Measurements from ENCODE around the gene FGFR2.

The FGFR2 gene

GRCh38 chr10:121493521-121493920, 104.7 kb downstream of the FGFR2 start:
- DNase-seq (ENCODE audit: low read depth), result no peak

- no peak for DNase-seq (ENCODE audit: low read depth)
These were observed 107.2 kb downstream of the FGFR2 start for GRCh38 chr10:121490871-121491519.

GRCh38 chr10:121485436-121486139, 112.7 kb downstream of the FGFR2 start:
- no peak for DNase-seq (ENCODE audit: low read depth)

GRCh38 chr10:121484816-121485215, 113.4 kb downstream of the FGFR2 start:
- DNase-seq (ENCODE audit: low read depth), result no peak

GRCh38 chr10:121484401-121484800, 113.8 kb downstream of the FGFR2 start:
- no peak for DNase-seq (ENCODE audit: low read depth)

- no peak for DNase-seq (ENCODE audit: low read depth)
These were observed 117.1 kb downstream of the FGFR2 start for GRCh38 chr10:121481180-121481579.

GRCh38 chr10:121478556-121478955, 119.7 kb downstream of the FGFR2 start:
- no peak for DNase-seq (ENCODE audit: low read depth)

- DNase-seq (ENCODE audit: low read depth), result no peak
These were observed 128.2 kb downstream of the FGFR2 start for GRCh38 chr10:121469797-121470606.

- DNase-seq (ENCODE audit: low read depth), result no peak
These were observed 129.5 kb downstream of the FGFR2 start for GRCh38 chr10:121468726-121469125.

- DNase-seq (ENCODE audit: low read depth), result no peak
These were observed 131.8 kb downstream of the FGFR2 start for GRCh38 chr10:121466424-121466823.

GRCh38 chr10:121465215-121465614, 133.0 kb downstream of the FGFR2 start:
- DNase-seq (ENCODE audit: low read depth), result no peak

- DNase-seq (ENCODE audit: low read depth), result no peak
These were observed 133.7 kb downstream of the FGFR2 start for GRCh38 chr10:121464517-121464916.

GRCh38 chr10:121462955-121463354, 135.3 kb downstream of the FGFR2 start:
- DNase-seq (ENCODE audit: low read depth), result no peak

- DNase-seq (ENCODE audit: low read depth), result no peak
These were observed 136.0 kb downstream of the FGFR2 start for GRCh38 chr10:121462281-121462680.

- no peak for DNase-seq (ENCODE audit: low read depth)
These were observed 136.9 kb downstream of the FGFR2 start for GRCh38 chr10:121461307-121461706.

GRCh38 chr10:121460733-121461132, 137.5 kb downstream of the FGFR2 start:
- DNase-seq (ENCODE audit: low read depth), result no peak

- DNase-seq (ENCODE audit: low read depth), result peak; percentile 17
These were observed 138.4 kb downstream of the FGFR2 start for GRCh38 chr10:121459622-121460453.

- DNase-seq (ENCODE audit: low read depth), result no peak
These were observed 139.0 kb downstream of the FGFR2 start for GRCh38 chr10:121459279-121459621.

GRCh38 chr10:121457729-121458128, 140.5 kb downstream of the FGFR2 start:
- DNase-seq (ENCODE audit: low read depth), result no peak

GRCh38 chr10:121455377-121455776, 142.9 kb downstream of the FGFR2 start:
- DNase-seq (ENCODE audit: low read depth), result no peak

- no peak for DNase-seq (ENCODE audit: low read depth)
These were observed 143.5 kb downstream of the FGFR2 start for GRCh38 chr10:121454781-121455180.

- DNase-seq (ENCODE audit: low read depth), result no peak
These were observed 145.1 kb downstream of the FGFR2 start for GRCh38 chr10:121453160-121453559.

Data from fibroblast of the conjunctiva (primary cell).